Dermis blood vessel endothelial cell (primary cell): ENCODE results near the gene SMIM43. TPM values are rescaled to one million over a fixed set of nuclear protein-coding genes. Genes with fewer than 3 reads are reported as not detected.
"Not testable (repeated sequence)": the region's sequence is repeated elsewhere in the genome, so short reads cannot be mapped to it uniquely, and the experiment has no call there.

Experiments
- DNase-seq: peaks from one replicate; pipeline ENCODE4 v3.0.0; 2010
- total RNA-seq: library from RNA; depleted of rRNA; stranded (reverse); fragments of >200 nt; gene quantifications from 2 replicates; pipeline ENCODE4 v1.2.3, GENCODE V29; 2014

The SMIM43 gene
- total RNA-seq, 1 donor from 2014 or later: 0.85 TPM

- DNase-seq: no peak
Observed at GRCh38 chr4:121778991-121779628, 14.1 kb upstream of the SMIM43 start.

DNA sequence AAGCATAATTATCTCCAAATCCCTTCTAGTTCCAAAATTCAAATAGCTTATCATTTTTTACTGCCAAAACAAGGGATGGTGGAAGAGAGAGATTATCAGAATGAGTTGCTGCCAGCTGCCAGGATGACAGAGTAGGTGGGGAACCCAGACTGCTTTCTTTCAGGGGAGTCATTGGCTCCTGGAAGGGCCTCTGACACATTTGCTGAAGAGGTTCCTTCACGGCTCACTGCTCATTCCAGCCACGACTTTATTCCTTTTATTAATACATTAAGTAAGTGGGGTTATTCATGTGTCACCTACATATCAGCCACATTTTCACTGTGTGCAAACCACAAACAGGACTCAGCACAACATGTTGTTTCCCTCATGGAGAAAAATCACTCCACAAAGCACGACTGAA, 12.7 kb upstream of the SMIM43 start:
- no peak for DNase-seq

DNA sequence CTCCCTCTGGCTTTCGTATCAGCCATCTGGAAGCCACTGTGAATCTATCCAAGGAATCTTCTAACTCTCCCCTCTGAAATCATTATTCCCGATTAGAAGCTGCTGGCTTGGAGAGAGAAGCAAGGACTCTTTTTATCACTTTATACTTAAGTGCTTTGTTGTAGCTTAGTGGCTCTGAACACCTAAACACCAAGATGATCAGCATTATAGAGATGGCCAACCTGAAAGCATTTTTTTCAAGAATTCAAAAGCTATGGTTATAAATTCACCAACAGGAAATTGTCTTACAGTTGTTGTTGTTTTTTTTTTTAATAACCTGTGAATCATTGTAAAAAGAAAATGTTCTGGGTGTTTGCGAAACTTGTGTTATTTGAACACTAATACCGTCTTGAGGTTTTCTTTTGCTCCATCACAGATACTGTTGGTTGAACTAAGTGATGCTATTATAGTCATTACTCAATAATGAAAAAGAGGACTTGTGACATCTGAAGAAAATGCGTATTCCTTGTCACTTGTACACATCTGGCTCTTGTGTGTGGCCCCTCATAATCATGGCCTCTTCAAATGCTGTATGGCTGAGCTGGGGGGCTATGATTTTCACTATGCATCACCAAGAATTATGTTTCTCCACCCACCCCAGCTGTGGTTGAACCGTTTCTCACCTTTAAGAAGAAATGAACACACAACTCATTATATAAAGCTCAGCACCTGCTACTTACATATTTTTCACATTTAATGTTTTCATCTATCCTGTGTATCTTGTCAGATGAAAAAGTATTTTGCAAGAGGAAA, 11.8 kb upstream of the SMIM43 start:
- no peak for DNase-seq

DNA sequence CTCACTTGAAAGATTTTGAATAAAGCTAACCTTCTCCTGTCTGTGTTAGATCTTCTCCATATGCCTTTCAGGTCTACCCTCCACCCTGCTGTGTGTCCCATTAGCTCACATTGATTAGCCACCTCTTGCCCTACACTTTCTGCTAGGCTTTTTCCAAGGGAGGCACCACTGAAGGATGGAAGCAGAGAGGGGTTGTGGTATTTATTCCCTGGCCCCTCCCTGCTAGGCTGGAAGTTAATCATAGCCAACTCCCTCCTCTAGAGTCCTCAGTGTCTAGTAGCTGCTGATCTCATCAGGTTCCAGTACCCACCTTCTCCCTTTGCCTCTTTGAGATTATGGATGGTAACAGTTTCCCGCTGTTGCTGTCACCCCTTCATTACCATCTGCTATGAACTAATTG, 8.9 kb upstream of the SMIM43 start:
- DNase-seq: no peak

- no peak for DNase-seq
Observed at GRCh38 chr4:121771869-121772268, 6.9 kb upstream of the SMIM43 start.

DNA sequence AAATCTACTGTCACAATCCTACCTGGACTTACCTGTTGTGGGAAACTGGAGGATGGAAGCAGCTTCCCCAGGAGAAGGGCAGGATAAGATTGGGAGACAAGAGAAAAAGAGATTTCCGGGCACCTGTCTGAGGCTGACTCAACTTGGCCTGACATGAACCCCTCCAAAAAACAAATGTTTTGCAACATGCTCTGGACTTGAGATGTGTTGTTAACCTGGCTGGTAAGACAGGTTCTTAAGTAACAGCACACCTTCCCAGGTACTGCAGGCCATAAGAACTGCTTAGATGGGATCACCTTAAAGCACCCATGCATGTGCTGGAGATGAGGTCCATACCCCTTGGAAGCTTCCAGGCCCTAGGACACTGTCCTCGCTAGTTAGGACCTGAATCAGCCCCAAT, 4.4 kb upstream of the SMIM43 start:
- no peak for DNase-seq

GRCh38 chr4:121767166-121767565, 2.2 kb upstream of the SMIM43 start:
- DNase-seq: no peak

DNA sequence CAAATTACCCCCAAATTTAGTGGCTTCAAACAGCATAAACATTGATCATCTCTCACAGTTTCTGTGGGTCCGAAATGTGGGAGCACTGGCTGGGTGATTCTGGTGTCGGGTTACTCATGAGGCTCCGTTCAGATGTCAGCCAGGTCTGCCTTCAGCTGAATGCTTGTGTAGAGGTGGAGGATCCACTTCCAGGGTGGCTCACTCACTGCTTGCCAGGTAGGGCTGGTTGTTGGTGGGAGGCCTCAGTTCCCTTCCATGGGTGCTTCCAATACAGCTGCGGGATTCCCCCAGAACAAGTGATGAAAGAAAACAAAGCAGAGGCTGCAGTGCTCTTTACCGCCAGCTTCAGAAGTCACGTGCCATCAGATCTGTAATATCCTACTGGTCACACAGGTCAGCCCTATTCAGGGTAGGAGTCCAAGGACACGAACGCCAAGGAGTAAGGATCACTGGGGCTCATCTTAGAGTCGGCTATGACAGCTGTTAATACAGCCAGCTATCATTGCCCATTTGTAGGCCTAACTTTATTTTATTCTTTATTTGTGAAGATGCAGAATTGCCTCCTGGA, 1.1 kb upstream of the SMIM43 start:
- no peak for DNase-seq

DNA sequence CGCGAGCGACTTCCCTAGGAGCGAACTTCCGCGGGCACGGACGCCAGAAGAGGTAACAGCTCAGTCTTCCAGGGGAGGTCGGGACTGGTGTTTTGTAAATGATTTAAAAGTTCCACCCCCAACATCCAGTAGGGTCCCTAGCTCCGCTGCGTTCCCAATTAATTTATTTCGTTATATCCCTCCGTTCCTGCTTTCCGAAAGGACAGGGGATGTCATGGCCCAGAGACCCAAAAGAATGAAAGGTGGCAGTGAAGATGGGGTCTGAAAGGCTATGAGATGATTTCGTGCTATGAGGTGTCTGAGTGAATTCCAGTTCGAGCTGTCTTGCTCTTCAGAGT, 373 bp upstream of the SMIM43 start:
- peak; percentile 7 for DNase-seq

- DNase-seq: no peak
Observed at GRCh38 chr4:121764303-121764701, 662 bp downstream of the SMIM43 start.

GRCh38 chr4:121760205-121760604, 4.8 kb downstream of the SMIM43 start:
- DNase-seq: no peak

GRCh38 chr4:121758925-121759568, 5.9 kb downstream of the SMIM43 start:
- DNase-seq: no peak

DNA sequence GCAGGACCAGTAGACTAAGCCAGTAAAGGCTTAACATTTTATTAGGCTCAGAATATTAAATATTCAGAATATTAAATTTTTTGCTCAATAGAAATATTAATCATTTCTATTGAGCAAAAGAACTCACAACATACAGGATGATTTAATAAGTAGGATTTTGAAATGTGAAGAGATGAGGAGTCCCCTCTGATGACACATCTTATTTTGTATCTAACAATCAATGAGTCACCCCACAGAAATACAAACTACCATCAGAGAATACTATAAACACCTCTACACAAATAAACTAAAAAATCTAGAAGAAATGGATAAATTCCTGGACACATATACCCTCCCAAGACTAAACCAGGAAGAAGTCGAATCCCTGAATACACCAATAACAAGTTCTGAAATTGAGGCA, 12.8 kb downstream of the SMIM43 start:
- not testable (repeated sequence) for DNase-seq

- no peak for DNase-seq
Observed at GRCh38 chr4:121749225-121749624, 15.7 kb downstream of the SMIM43 start.

DNA sequence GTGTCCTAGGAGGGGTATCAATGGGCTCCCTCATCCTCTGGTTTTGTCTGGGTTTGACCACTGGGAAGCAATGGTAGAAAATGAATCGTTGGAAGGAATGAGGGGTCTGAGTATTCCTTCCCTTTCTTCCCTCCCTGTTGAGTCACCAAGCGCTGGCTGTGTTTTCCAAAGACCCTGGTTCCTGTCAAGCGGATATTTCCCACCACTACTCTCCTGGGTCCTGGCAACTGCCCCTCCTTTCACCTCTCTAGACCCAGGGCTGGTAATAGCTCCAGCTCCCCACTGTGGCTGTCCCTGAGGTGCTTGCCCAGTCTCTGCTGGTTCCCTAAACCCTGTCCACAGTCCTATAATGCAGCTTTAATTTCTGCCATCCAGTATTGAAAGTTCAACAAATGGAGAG, 22.2 kb downstream of the SMIM43 start:
- DNase-seq: no peak

GRCh38 chr4:121741751-121742150, 23.2 kb downstream of the SMIM43 start:
- DNase-seq: no peak

DNA sequence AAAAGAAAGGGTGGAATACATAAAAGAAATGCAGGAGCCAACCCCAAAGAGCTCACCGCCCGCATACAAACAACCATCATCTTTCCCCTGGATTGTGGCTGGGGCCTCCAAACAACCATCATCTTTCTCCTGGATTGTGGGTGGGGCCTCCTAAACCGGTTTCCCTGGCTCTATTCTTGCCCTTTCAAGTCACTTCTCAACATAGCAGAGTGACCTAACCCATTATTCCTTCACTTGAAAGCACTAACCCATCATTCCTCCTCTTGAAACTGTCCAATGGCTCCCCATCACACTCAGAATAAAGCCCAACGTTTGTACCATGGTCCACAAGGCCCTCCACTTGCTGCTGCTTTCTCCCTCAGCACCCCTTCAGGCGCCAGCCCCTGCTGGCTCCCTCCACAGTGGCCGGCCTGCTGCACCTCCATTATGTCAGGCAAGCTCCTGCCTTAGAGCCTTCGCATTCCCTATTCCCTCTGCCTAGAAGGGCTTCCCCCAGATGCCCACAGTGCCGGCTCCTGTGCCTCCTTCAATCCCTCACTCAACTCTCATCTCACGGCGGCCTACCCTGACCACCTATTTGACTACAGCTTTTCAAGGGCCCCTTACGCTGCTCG, 24.1 kb downstream of the SMIM43 start:
- DNase-seq: no peak

GRCh38 chr4:121739575-121739974, 25.4 kb downstream of the SMIM43 start:
- DNase-seq: no peak

GRCh38 chr4:121738780-121739535, 26.0 kb downstream of the SMIM43 start:
- no peak for DNase-seq

DNA sequence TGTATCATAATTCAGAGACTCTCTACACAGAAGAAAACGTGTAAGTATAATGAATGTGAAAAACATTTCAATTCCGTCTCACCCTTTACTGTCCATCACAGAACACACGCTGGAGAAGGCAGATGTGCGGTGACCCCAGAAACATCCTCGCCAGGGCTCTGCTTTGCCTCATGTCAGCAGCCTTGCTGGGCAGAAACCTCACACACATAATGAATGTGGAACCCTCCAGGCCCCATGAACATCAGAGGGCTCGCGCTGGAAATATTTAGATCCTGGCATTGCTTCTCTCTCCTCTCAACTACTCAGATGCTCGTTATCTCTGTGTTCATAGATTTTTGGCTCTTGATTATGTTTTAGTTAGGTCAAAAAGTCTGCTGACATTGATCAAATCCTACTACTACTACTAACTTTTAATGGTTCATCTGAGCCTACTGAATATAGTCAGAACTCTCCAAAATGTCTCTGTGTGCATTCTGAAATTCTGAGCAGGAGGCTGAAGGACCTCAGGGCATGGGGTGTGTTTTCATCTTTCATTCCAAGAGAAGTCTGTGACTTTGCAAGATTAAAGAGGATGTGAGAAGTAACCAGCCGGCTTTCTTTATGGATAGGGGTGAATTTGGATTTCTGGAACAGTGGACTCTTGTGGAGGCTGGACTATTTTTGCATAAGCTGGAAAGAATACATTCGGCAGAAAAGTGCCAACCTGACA, 27.0 kb downstream of the SMIM43 start:
- no peak for DNase-seq

- DNase-seq: peak; percentile 76
Observed at GRCh38 chr4:121736735-121737351, 28.1 kb downstream of the SMIM43 start.
